ENCODE results near the gene CCM2.

- TF ChIP-seq POLR2A (IDR thresholded peaks at IDR 0.05) (no peak), CTCF (IDR thresholded peaks at IDR 0.05) (no peak)
Observed at GRCh38 chr7:45116048-45116447, 116.0 kb downstream of the CCM2 start.
